Measurements from ENCODE around the gene ARHGAP6.

ARHGAP6 gene

DNA sequence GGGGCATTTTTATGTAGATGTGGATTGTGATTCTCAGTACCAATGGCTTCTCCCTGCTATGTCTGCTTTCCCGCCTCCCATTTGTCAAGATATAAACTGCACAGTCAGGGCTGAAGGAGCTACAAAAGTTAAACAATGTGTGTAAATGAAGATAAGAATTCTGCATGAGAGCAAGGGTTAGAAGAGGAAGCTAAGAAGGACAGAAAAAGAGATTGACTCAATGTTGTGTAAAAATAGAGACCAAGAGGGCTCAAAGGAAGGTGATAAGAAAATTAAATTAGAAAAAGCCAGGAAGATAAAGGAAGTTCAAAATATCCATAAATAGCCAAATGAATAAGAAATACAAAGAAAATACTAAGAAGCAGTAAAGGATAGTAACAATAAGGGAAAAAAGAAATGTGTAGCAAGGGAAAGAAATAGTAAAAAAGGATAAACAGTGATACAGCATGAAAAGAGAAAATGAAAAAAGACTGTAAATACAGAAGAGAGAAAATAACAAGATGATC is 290.1 kb downstream of the ARHGAP6 start:
- peak overlapping the region in 1 of 2 experiments; percentile 62 for H3K27ac ChIP-seq (ENCODE audit: insufficient read depth in 1 of 2, low read depth in 1 of 2, low read length in 2 of 2, poor library complexity in 1 of 2, severe bottlenecking in 2 of 2)
- POLR2A ChIA-PET: no interaction called here
- peaks cover 0 to 8% (median 0%) of the 10 kb centered on the region in 4 experiments for H3K4me1 ChIP-seq (ENCODE audit: control extremely low read depth in 1 of 4, control insufficient read depth in 4 of 4, insufficient read depth in 4 of 4, low read length in 3 of 4)
- no CpG with 5 or more reads among the region's 1 CpG for WGBS (ENCODE audit: insufficient coverage)
- H3K9me3 ChIP-seq (ENCODE audit: control extremely low read depth in 1 of 5, control insufficient read depth in 4 of 5, insufficient read depth in 2 of 5, low read depth in 1 of 5, low read length in 4 of 5): no peaks in the 10 kb centered on the region
- peak; percentile 42 to 89 (median 80) for DNase-seq
- no peak overlapping the region for H3K4me3 ChIP-seq (ENCODE audit: control insufficient read depth in 1 of 7, extremely low read depth in 1 of 7, insufficient read depth in 4 of 7, low read depth in 2 of 7, low read length in 6 of 7)
- no peaks in the 10 kb centered on the region for H3K27me3 ChIP-seq (replicated peaks in 2 of 5; ENCODE audit: control insufficient read depth in 4 of 5, insufficient read depth in 5 of 5, low read length in 4 of 5)
- CTCF ChIA-PET: no interaction called here
- no peaks in the 10 kb centered on the region for H3K36me3 ChIP-seq (ENCODE audit: control insufficient read depth in 4 of 4, insufficient read depth in 4 of 4, low read length in 3 of 4)

DNA sequence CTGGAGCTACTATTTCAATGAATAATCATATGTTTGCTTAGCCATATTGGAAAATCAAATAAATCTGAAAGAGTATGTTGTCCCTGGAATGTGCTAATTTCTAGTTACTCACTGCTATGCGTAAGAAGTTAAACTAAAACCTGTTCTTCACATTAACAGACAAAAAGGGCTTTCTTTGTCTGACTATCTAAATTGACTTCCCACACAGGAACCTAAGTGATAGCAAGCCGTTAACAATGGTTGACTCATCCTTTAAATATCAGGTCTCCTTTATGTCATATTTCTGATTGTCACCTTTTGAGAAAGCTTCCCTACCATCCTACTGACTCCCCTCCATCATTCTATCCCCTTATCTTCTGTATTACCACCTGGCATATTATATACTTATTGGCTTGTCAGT is 291.1 kb downstream of the ARHGAP6 start:
- 70% methylated on average over 2 of the region's 2 CpGs for WGBS (ENCODE audit: insufficient coverage)
- POLR2A ChIA-PET: no interaction called here

DNA sequence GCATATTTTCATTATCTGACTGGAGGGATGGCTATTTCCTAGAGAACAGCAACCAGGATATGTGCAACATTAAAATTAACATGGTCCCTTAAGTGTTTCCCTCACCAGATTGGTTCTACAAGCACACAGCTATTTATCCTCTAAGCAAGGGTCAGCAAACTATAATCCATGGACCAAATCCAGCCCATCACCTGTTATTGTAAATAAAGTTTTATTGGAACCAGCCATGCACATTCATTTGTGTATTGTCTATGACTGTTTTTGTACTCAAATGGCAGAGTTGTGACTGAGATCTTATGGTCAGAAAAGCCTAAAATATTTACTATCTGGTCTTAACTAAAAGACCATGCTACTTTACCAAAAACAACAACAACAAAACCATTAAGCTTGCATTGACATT is 294.6 kb downstream of the ARHGAP6 start:
- Histone ChIP-seq H3K27me3 (replicated peaks in 2 of 5; ENCODE audit: control insufficient read depth in 4 of 5, insufficient read depth in 5 of 5, low read length in 4 of 5) (no peaks in the 10 kb centered on the region), H3K4me1 (ENCODE audit: control extremely low read depth in 1 of 4, control insufficient read depth in 4 of 4, insufficient read depth in 4 of 4, low read length in 3 of 4) (peaks cover 0 to 15% (median 4%) of the 10 kb centered on the region in 4 experiments), H3K4me3 (ENCODE audit: control insufficient read depth in 1 of 7, extremely low read depth in 1 of 7, insufficient read depth in 4 of 7, low read depth in 2 of 7, low read length in 6 of 7) (no peak overlapping the region), H3K9me3 (ENCODE audit: control extremely low read depth in 1 of 5, control insufficient read depth in 4 of 5, insufficient read depth in 2 of 5, low read depth in 1 of 5, low read length in 4 of 5) (no peaks in the 10 kb centered on the region), H3K27ac (ENCODE audit: insufficient read depth in 1 of 2, low read depth in 1 of 2, low read length in 2 of 2, poor library complexity in 1 of 2, severe bottlenecking in 2 of 2) (no peak overlapping the region), H3K36me3 (ENCODE audit: control insufficient read depth in 4 of 4, insufficient read depth in 4 of 4, low read length in 3 of 4) (no peaks in the 10 kb centered on the region)
- CTCF ChIA-PET: interaction anchor here (1.2 kb wide), 1 partner anchor 11 kb away, joined by 3 read pairs; no protein-coding TSS in a partner anchor
- no peak for DNase-seq
- POLR2A ChIA-PET: interaction anchor here (0.6 kb wide), 1 partner anchor 21 kb away, joined by 3 read pairs; no protein-coding TSS in a partner anchor

More for the DNA sequence above, 291.1 kb downstream of the ARHGAP6 start:
- H3K9me3 ChIP-seq (ENCODE audit: control extremely low read depth in 1 of 5, control insufficient read depth in 4 of 5, insufficient read depth in 2 of 5, low read depth in 1 of 5, low read length in 4 of 5): no peaks in the 10 kb centered on the region
- H3K4me3 ChIP-seq (ENCODE audit: control insufficient read depth in 1 of 7, extremely low read depth in 1 of 7, insufficient read depth in 4 of 7, low read depth in 2 of 7, low read length in 6 of 7): no peak overlapping the region
- no peaks in the 10 kb centered on the region for H3K27me3 ChIP-seq (replicated peaks in 2 of 5; ENCODE audit: control insufficient read depth in 4 of 5, insufficient read depth in 5 of 5, low read length in 4 of 5)
- H3K27ac ChIP-seq (ENCODE audit: insufficient read depth in 1 of 2, low read depth in 1 of 2, low read length in 2 of 2, poor library complexity in 1 of 2, severe bottlenecking in 2 of 2): peak overlapping the region in 1 of 2 experiments; percentile 50
- peaks cover 0 to 8% (median 0%) of the 10 kb centered on the region in 4 experiments for H3K4me1 ChIP-seq (ENCODE audit: control extremely low read depth in 1 of 4, control insufficient read depth in 4 of 4, insufficient read depth in 4 of 4, low read length in 3 of 4)
- H3K36me3 ChIP-seq (ENCODE audit: control insufficient read depth in 4 of 4, insufficient read depth in 4 of 4, low read length in 3 of 4): no peaks in the 10 kb centered on the region
- no peak for DNase-seq
- CTCF ChIA-PET: interaction anchor here (0.7 kb wide), 1 partner anchor 12 kb away, joined by 3 read pairs; no protein-coding TSS in a partner anchor

DNA sequence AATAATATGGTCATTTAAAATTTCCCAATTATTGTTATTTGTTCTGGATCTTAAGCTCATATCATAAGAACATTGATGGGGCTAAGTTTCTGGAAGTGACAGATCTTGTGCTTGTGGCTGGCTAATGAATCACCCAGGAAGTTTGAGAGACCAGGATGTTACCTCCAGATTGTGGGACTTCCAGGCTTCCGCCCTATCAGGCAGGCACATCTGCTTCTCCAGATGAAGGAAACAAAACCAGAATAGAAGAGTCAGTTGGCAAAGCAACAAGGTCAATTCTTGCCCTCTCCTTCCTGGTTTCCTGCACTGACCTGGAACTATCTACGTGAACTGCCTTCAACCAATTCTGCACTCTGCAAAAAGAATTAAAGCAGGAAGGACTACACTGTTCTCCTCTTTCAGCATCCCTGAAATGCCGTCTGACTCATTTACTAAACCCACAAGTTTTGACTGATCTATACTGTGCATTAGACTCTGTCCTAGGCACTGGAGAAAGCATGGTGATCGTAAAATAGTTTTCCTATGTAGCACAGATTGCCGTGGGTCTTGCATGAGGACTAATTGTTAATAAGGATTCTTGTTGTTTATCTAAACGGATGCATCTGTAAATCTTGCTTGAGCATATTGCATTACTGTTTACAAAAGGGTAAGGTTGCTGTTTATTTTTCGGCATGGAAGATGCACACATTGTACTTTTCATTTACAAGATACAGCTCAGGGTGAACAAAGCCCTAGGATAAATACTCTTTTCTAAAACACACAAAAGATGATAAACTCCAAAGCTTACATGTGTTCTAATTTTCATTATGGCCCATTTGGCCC is 297.9 kb downstream of the ARHGAP6 start:
- no peaks in the 10 kb centered on the region for H3K36me3 ChIP-seq (ENCODE audit: control insufficient read depth in 4 of 4, insufficient read depth in 4 of 4, low read length in 3 of 4)
- H3K27me3 ChIP-seq (replicated peaks in 2 of 5; ENCODE audit: control insufficient read depth in 4 of 5, insufficient read depth in 5 of 5, low read length in 4 of 5): no peaks in the 10 kb centered on the region
- peaks cover 0 to 10% (median 4%) of the 10 kb centered on the region in 4 experiments for H3K4me1 ChIP-seq (ENCODE audit: control extremely low read depth in 1 of 4, control insufficient read depth in 4 of 4, insufficient read depth in 4 of 4, low read length in 3 of 4)
- peak overlapping the region in 1 of 2 experiments; percentile 29 for H3K27ac ChIP-seq (ENCODE audit: insufficient read depth in 1 of 2, low read depth in 1 of 2, low read length in 2 of 2, poor library complexity in 1 of 2, severe bottlenecking in 2 of 2)
- WGBS (ENCODE audit: insufficient coverage): 66% methylated on average over 4 of the region's 7 CpGs
- no peak overlapping the region for H3K4me3 ChIP-seq (ENCODE audit: control insufficient read depth in 1 of 7, extremely low read depth in 1 of 7, insufficient read depth in 4 of 7, low read depth in 2 of 7, low read length in 6 of 7)
- H3K9me3 ChIP-seq (ENCODE audit: control extremely low read depth in 1 of 5, control insufficient read depth in 4 of 5, insufficient read depth in 2 of 5, low read depth in 1 of 5, low read length in 4 of 5): peaks cover 0 to 4% (median 0%) of the 10 kb centered on the region in 5 experiments
- peak; percentile 46 to 79 (median 61) for DNase-seq
- POLR2A ChIA-PET: no interaction called here
- CTCF ChIA-PET: interaction anchor here (1.2 kb wide), 1 partner anchor 14 kb away, joined by 6 read pairs; no protein-coding TSS in a partner anchor

DNA sequence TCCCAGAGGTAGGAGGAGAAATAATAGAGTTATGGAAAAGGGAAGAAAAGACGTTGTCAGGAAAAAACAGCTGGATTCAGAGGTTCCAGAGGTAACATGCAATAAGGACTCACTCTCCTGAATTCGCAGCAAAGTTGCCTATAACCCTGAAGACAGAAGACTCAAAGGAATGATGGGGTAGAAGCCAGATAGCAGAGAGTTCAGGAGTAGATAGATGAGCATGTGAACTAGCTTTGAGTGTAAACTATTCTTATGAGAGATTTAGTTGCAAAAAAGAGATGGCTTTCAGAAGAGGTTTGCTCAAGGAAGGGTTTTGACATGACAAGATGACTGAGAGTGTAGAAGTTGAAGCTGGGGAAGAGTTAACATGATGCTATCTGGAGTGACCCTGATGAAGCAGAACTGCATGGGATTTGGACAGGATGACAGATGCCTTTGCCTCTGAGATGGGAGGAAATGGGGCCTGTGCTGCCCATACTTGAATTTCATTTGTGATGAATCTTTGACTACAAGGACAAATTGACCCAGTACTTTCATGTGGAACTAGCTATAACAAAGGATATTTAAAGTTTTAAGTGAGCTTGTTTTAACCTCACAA is 298.6 kb downstream of the ARHGAP6 start:
- Histone ChIP-seq H3K4me3 (ENCODE audit: control insufficient read depth in 1 of 7, extremely low read depth in 1 of 7, insufficient read depth in 4 of 7, low read depth in 2 of 7, low read length in 6 of 7) (no peak overlapping the region), H3K27ac (ENCODE audit: insufficient read depth in 1 of 2, low read depth in 1 of 2, low read length in 2 of 2, poor library complexity in 1 of 2, severe bottlenecking in 2 of 2) (peak overlapping the region in 1 of 2 experiments; percentile 59), H3K4me1 (ENCODE audit: control extremely low read depth in 1 of 4, control insufficient read depth in 4 of 4, insufficient read depth in 4 of 4, low read length in 3 of 4) (peaks cover 0 to 10% (median 4%) of the 10 kb centered on the region in 4 experiments), H3K9me3 (ENCODE audit: control extremely low read depth in 1 of 5, control insufficient read depth in 4 of 5, insufficient read depth in 2 of 5, low read depth in 1 of 5, low read length in 4 of 5) (peaks cover 0 to 4% (median 0%) of the 10 kb centered on the region in 5 experiments), H3K27me3 (replicated peaks in 2 of 5; ENCODE audit: control insufficient read depth in 4 of 5, insufficient read depth in 5 of 5, low read length in 4 of 5) (no peaks in the 10 kb centered on the region), H3K36me3 (ENCODE audit: control insufficient read depth in 4 of 4, insufficient read depth in 4 of 4, low read length in 3 of 4) (no peaks in the 10 kb centered on the region)
- CTCF ChIA-PET: no interaction called here
- DNase-seq: no peak
- POLR2A ChIA-PET: no interaction called here
- WGBS (ENCODE audit: insufficient coverage): 71% methylated on average over 2 of the region's 2 CpGs

DNA sequence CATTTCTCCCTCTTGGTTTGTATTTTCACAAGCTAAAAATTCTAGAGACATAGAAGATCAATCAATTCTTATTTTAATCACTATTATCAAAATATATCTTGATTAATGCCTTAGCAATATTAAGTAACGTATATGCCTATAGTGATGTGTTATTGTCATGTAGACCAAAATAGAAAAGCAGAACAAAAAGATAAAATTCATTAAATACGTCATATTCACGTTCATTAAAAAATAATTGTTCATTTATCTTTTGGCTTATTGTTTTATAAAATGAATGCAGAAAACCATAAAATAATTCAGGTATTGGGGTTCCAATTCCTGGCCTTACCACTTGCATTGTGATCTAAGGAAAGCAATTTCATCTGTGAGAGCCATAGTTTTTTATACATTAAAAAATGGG is 300.3 kb downstream of the ARHGAP6 start:
- ChIA-PET CTCF (interaction anchor here (0.7 to 1.2 kb wide), 2 partner anchors 17 to 239 kb away, joined by 3 read pairs; no protein-coding TSS in a partner anchor), POLR2A (no interaction called here)
- Histone ChIP-seq H3K27me3 (replicated peaks in 2 of 5; ENCODE audit: control insufficient read depth in 4 of 5, insufficient read depth in 5 of 5, low read length in 4 of 5) (no peaks in the 10 kb centered on the region), H3K9me3 (ENCODE audit: control extremely low read depth in 1 of 5, control insufficient read depth in 4 of 5, insufficient read depth in 2 of 5, low read depth in 1 of 5, low read length in 4 of 5) (peaks cover 0 to 4% (median 0%) of the 10 kb centered on the region in 5 experiments), H3K4me1 (ENCODE audit: control extremely low read depth in 1 of 4, control insufficient read depth in 4 of 4, insufficient read depth in 4 of 4, low read length in 3 of 4) (peaks cover 0 to 10% (median 4%) of the 10 kb centered on the region in 4 experiments), H3K27ac (ENCODE audit: insufficient read depth in 1 of 2, low read depth in 1 of 2, low read length in 2 of 2, poor library complexity in 1 of 2, severe bottlenecking in 2 of 2) (no peak overlapping the region), H3K36me3 (ENCODE audit: control insufficient read depth in 4 of 4, insufficient read depth in 4 of 4, low read length in 3 of 4) (no peaks in the 10 kb centered on the region), H3K4me3 (ENCODE audit: control insufficient read depth in 1 of 7, extremely low read depth in 1 of 7, insufficient read depth in 4 of 7, low read depth in 2 of 7, low read length in 6 of 7) (no peak overlapping the region)
- no peak for DNase-seq
- WGBS (ENCODE audit: insufficient coverage): no CpG with 5 or more reads among the region's 3 CpGs
